Measurements from ENCODE around the gene SPINT2.

DNA sequence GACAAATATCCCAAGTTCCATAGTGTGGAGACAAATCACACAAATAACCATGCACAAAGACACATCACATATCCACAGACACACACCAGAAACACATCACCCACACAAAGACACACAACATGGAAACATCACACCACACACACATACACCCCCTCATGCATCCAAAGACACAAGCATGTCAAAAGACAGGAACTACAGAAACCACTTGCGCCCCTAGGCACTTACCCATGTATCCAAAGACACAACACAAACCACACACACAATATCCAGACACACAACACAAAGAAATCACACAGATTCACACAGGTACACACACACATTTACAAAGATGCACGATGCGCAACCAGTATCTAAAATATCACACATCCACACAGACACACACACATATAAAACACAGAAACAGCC, 41.3 kb upstream of the SPINT2 start:
- TF ChIP-seq, protein P1, sequence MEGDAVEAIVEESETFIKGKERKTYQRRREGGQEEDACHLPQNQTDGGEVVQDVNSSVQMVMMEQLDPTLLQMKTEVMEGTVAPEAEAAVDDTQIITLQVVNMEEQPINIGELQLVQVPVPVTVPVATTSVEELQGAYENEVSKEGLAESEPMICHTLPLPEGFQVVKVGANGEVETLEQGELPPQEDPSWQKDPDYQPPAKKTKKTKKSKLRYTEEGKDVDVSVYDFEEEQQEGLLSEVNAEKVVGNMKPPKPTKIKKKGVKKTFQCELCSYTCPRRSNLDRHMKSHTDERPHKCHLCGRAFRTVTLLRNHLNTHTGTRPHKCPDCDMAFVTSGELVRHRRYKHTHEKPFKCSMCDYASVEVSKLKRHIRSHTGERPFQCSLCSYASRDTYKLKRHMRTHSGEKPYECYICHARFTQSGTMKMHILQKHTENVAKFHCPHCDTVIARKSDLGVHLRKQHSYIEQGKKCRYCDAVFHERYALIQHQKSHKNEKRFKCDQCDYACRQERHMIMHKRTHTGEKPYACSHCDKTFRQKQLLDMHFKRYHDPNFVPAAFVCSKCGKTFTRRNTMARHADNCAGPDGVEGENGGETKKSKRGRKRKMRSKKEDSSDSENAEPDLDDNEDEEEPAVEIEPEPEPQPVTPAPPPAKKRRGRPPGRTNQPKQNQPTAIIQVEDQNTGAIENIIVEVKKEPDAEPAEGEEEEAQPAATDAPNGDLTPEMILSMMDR (conservative IDR thresholded peaks at IDR 0.05; ENCODE audit: low read depth, low read length), result no peak
- no peak for TF ChIP-seq EZH2 (IDR thresholded peaks at IDR 0.05; ENCODE audit: borderline replicate concordance, low read depth, low read length, poor library complexity, severe bottlenecking)

All from A673 (cell line).